Measurements from ENCODE around the gene TRAPPC10.

The TRAPPC10 gene, protein sequence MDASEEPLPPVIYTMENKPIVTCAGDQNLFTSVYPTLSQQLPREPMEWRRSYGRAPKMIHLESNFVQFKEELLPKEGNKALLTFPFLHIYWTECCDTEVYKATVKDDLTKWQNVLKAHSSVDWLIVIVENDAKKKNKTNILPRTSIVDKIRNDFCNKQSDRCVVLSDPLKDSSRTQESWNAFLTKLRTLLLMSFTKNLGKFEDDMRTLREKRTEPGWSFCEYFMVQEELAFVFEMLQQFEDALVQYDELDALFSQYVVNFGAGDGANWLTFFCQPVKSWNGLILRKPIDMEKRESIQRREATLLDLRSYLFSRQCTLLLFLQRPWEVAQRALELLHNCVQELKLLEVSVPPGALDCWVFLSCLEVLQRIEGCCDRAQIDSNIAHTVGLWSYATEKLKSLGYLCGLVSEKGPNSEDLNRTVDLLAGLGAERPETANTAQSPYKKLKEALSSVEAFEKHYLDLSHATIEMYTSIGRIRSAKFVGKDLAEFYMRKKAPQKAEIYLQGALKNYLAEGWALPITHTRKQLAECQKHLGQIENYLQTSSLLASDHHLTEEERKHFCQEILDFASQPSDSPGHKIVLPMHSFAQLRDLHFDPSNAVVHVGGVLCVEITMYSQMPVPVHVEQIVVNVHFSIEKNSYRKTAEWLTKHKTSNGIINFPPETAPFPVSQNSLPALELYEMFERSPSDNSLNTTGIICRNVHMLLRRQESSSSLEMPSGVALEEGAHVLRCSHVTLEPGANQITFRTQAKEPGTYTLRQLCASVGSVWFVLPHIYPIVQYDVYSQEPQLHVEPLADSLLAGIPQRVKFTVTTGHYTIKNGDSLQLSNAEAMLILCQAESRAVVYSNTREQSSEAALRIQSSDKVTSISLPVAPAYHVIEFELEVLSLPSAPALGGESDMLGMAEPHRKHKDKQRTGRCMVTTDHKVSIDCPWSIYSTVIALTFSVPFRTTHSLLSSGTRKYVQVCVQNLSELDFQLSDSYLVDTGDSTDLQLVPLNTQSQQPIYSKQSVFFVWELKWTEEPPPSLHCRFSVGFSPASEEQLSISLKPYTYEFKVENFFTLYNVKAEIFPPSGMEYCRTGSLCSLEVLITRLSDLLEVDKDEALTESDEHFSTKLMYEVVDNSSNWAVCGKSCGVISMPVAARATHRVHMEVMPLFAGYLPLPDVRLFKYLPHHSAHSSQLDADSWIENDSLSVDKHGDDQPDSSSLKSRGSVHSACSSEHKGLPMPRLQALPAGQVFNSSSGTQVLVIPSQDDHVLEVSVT

DNA sequence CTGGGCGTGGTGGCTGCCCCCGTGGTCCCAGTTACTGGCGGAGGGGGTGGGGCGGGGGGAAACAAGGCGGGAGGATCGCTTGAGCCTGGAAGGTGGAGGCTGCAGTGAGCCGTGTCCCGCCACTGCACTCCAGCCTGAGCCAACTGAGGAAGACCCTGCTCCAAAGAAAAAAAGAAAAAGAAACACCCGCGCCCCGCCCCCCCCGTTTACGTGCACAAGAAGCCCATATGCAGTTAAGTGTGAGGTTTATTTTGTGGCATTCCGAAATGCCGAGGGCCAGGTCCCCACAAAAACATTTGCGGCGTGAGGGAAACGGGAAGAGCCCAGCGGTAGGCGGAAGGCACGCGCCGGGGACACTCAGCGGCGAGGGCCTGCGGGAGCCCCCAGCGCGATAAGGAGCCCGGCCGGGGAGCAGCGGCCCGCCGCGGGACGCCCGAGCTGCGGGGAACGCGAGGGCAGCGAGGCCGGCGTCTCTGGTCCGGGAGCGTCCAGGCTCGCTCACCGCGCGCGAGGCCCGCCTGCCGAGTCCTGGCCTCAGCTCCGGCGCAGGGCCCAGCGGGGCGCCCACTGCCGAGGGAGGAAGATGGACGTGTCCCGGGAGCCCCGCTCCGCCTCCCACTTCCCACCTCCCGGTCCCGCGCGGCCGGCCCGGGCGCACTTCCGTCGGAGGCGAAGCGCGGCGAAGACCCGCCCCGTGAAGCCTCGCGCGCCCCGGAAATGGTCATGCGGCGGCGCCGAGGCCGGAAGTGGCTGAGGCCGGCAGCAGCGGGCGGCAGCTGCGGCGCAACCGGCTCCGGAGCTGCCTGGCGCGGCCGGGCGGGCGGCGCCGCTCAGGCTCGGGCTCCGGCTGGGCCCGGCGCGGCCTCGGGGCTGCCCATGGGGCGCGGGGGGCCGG, at the start of gene TRAPPC10:
TRAPPC10 (plus strand) TSS at position 731 of the 895 bp plus-strand sequence. CDS start 185 bp downstream, outside the sequence.
- in situ Hi-C loops (cut with HindIII; ENCODE audit: low sequenced_read_pairs), result loop anchor here (5.0 to 10.0 kb wide), 2 partner anchors 197 to 240 kb away; no protein-coding TSS in a partner anchor

DNA sequence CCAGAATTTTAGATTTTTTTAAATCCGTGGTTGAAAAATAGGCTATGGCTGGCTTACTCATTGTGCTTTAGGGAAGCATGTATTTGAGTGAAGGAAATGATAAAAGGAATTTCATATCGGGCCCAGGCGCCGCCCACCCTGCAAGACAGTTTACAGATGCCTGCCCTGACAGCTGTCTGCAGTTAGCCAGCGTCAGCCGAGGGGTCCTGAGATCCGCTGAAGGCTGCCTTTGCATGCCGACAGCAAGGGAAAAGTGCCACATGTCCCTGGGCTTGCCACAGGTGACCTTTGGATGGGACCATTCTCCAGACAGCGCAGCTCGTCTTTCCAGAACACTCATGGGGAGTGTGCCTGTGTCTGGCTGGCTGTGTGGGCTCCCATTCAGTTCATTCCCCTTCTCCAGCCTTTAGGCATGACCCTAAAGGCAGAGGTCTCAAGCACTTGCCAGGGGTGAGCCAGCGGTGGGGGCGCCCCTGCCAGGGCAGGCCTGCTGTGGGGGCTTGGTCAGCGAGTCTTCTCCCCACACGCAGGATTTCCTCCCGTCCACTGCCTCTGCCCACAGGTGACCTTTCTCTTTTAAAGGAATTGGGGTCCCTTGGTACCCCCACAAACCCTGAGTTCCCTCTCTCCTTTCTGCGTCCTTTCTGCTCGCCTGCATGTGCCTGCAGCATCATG, 46.1 kb upstream of the TRAPPC10 start:
- in situ Hi-C loops (cut with HindIII; ENCODE audit: low sequenced_read_pairs), result no loop called here

DNA sequence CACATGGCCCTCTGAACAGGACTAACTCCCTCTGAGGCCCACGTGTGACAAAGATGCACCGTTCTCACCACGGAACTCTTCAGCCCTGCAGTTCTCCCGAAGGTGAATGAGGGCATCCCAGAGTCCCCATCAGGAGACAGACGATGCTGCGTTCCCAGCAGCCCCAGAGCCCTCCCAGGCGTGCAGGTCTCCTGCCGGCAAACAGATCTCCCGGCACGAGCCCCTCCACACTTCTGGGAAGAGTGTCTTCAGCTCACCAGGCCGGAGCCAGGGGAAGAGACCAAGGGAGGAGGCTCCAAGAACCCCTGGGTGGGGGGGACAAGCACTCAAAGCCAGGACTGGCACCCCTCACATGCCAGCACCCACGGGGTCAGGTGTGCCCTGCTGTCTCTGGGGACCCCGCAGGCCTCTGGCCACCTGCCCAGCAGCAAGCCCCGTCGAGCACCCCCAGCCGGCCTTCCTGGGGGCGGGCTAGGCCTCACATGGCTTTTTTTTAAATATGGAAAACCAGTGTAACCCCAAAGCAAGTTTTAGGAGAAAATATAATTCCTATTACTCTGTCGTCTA, 45.1 kb upstream of the TRAPPC10 start:
- in situ Hi-C loops (cut with HindIII; ENCODE audit: low sequenced_read_pairs), result no loop called here

DNA sequence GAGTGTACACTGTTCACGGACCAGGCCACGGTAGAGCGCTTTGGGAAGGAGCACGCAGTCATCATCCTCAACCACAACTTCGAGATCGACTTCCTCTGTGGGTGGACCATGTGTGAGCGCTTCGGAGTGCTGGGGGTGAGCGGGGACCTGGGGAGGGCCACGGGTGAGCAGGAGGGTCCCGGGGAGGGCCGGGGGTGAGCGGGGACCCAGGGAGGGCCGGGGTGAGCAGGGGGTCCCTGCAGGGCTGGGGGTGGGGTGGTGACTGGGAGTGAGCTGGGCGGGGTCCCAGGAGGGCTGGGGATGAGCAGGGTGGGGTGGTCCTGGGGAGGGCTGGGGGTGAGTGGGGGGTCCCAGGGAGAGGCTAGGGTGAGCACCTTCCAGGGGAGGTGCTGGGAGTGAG, 44.1 kb upstream of the TRAPPC10 start:
- in situ Hi-C loops (cut with HindIII; ENCODE audit: low sequenced_read_pairs), result no loop called here

DNA sequence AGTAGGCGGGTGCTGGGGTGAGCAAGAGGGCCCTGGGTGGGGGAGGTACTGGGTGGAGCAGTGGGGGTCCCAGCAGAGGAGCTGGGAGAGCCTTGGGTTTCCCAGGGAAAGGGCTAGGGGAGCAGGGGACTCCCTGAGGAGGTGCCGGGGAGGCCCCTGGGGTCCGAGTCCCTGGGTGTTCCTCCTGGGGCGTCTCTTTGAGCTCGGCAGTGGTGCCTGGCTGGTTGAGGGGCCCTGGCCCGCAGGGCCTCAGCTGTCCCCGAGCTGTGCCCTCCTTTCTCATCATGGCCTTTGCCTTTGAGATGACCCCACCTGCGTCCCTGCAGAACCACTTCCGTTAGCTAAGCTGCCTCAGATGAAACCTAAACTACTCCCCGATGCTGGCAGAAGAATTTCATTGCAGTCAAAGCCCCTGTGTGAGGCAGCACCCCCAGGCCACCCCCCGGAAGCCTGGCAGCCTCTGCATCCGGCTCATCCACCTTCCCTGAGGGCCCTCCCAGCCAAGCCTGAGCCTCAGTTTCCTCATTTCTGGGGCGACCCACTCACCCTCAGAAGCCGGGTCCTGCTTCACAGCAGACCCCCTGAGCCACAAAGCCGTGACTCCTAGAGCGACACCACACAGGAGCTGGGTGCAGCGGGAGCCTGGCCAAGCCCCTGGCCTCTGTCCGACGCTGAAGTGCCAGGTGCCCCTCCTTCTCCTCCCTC, 43.5 kb upstream of the TRAPPC10 start:
- in situ Hi-C loops (cut with HindIII; ENCODE audit: low sequenced_read_pairs), result no loop called here

DNA sequence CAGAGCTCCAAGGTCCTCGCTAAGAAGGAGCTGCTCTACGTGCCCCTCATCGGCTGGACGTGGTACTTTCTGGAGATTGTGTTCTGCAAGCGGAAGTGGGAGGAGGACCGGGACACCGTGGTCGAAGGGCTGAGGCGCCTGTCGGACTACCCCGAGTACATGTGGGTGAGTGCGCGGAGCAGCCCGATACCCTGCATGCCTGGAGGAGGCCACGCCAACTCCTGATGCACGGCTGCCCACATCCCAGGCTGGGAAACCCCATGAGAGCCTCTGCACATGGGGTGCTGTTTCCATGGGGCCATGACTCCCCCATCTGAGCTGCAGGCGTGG, 43.0 kb upstream of the TRAPPC10 start:
- in situ Hi-C loops (cut with HindIII; ENCODE audit: low sequenced_read_pairs), result no loop called here

DNA sequence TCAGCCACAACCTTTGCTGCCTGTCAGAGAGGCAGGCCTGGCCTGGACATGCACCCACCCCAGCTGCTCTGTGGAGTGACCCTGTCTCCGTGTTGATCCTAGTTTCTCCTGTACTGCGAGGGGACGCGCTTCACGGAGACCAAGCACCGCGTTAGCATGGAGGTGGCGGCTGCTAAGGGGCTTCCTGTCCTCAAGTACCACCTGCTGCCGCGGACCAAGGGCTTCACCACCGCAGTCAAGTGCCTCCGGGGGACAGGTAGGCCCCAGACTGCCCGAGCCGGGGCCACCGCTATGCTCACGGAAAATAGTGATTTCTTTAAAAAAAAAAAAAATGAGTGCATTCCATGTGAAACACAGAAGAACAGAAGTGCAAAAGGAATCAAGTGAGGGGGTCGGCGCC, 41.6 kb upstream of the TRAPPC10 start:
- in situ Hi-C loops (cut with HindIII; ENCODE audit: low sequenced_read_pairs), result no loop called here

DNA sequence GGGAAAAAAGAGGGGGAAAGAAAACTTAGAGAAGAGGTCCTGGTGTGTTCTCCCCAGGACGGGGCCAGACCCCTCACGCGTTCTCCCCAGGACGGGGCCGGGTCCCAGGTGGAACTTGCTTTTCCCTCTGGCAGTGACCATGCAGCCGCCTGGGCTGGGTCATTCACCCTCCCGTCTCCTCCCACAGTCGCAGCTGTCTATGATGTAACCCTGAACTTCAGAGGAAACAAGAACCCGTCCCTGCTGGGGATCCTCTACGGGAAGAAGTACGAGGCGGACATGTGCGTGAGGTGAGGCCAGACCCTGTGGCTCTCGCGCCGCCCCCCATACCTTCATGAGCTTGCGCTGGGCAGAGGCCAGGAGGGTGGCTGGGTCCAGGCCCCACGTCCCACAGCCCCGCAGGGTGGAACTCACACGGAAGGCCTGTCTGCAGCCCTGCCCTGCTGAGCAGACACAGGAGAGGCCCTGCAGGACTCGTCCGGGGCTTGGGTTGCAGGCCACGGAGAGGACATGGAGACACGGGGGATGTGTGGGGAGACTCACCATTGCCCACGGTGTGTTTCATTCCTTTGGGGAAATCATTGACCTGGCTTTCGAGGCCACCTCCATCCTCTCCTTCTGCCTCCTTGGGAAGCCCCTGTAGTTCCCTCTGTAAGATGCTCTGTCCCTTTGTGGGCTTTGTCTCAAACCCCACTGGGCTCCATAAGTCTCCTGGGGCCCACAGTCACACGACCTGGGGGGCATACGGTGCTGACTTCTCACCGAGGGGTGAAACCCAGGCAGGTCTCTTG, 40.7 kb upstream of the TRAPPC10 start:
- in situ Hi-C loops (cut with HindIII; ENCODE audit: low sequenced_read_pairs), result no loop called here

DNA sequence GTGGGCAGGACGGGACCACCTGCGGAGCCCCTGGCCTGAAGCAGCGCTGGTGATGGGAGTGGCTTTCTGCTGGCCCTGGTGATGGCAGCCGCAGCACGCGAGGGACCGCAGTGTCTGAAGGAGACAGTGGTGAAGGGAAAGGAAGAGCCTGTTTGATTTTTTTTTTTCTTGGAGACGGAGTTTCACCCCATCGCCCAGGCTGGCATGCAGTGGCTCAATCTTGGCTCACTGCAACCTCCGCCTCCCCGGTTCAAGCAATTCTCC, 40.2 kb upstream of the TRAPPC10 start:
- in situ Hi-C loops (cut with HindIII; ENCODE audit: low sequenced_read_pairs), result no loop called here

DNA sequence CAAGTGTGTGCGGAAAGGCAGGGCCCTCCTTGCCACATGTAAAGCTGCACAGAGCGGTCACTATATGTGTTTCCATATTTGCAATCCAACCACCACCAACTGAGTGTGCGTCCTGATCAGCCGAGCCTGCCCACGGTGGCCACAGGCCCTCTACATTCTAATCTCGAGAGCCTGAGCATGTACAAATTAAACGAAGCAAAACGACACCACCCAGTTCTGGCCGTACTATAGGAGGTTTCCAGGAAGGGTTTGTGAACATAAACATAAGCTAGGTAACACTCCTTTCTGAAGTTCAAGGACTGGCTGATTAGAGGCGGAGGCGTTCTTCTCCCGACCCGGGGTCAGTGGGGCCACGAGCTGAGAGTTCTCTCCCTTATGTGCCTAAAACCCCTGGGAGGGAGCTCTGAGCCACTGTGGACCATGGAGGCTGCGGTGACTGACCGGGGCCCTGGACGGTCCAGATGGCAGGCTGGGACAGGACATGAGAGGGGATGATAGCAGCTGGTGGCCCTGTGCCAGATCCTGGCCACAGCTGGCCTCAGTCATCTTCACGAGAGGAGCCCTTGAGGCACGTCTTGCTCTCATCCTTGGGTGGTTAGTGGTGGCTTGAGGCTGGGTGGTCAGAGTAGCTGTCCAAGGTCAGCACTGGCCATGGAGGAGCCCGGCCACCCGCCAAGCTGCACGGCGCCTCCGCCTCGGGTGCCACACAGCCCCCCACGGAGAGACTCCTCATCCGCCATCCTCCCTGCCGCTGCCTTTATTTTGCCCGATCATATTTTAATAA, 39.1 kb upstream of the TRAPPC10 start:
- in situ Hi-C loops (cut with HindIII; ENCODE audit: low sequenced_read_pairs), result no loop called here

DNA sequence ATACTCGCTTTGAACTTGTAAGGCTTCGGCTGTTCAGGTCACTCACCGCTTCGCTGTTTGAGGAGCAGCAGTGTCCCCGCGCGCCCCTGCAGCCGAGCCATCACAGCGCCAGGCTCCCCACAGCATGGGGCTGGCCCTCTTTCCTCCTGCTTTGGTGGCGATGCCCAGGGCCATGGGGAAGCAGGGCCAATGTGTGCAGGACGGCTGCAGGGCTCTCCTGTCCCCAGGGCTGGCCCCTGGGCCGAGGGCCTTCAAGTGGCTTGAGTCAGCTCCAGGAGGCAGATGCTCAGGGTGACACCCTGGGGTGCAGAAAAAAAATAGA, 38.5 kb upstream of the TRAPPC10 start:
- in situ Hi-C loops (cut with HindIII; ENCODE audit: low sequenced_read_pairs), result no loop called here

DNA sequence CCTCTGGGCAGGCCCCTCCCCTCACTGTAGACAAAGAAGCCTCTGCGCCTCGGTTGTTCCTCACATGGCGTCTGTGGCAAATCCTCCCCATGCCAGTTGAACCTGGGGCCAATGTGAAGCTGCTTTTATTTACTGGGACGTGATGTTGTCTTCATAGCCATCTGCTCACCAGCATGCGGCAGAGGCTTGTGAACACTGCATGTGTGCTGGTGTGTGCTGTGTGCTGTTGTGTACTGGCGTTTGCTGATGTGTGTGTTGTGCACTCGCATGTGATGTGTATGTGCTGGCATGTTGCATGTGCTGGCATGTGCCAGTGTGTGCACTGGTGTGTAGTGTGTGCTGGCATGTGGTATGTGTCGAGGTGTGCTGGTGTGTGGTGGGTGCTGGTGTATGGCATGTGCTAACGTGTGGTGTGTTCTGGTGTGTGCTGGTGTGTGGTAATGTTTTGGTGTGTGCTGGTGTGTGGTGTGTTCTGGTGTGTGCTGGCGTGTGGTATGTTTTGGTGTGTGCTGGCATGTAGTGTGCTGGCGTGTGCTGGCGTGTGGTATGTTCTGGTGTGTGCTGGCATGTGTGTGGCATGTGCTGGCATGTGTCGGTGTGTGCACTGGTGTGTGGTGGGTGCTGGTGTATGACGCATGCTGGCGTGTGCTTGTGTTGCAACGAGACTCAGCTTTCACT, 37.2 kb upstream of the TRAPPC10 start:
- in situ Hi-C loops (cut with HindIII; ENCODE audit: low sequenced_read_pairs), result loop anchor here (5.0 kb wide), 1 partner anchor 33 kb away; no protein-coding TSS in a partner anchor

DNA sequence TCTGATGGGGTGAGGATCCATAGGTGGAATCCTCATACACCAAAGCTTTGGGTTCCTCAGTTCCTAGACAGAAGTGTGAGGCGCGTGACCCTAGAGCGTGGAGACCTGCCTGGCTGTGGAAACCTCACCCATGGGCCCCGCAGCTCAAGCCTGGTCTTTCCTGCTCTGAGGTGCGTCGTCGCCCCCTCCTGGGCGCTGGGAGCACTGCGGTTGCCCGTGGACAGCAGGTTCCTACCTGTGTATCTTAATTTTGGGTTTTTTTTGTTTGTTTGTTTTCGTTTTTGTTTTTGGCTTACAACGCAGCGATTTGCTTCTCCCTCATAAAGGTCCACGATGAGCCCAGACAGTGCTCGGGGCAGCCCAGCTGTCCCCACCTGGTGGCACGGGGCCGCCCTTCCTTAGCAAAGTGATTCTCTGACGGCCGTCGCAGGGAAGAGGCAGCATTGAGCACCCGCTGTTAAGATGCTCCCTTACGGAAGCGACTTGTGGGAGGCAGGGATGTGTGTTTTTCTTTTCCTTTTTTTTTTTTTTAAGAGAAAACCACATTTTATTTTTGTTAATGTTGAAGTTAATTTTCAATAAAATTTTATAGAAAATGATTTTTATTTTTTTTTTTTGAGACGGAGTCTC, 36.5 kb upstream of the TRAPPC10 start:
- in situ Hi-C loops (cut with HindIII; ENCODE audit: low sequenced_read_pairs), result loop anchor here (5.0 kb wide), 1 partner anchor 33 kb away; no protein-coding TSS in a partner anchor

DNA sequence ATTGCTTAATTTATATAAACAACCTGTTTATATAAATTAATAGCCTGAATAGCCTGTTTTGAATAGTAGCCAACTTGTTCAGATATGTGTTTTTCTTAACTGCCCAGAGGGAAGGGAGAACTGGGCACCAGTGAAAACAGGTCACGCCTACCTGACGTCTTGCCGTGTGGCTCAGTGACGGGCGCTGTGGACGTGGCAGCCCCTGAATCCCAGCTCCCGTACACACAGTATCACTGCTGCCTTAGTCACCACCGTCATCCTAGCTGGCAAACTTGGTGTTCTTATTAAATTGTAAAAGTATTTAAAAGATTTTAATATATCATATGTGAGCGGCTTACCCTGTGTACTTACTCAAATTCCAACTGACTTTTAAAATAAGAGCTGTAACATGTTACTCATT, 35.4 kb upstream of the TRAPPC10 start:
- in situ Hi-C loops (cut with HindIII; ENCODE audit: low sequenced_read_pairs), result loop anchor here (5.0 kb wide), 1 partner anchor 34 kb away; no protein-coding TSS in a partner anchor

DNA sequence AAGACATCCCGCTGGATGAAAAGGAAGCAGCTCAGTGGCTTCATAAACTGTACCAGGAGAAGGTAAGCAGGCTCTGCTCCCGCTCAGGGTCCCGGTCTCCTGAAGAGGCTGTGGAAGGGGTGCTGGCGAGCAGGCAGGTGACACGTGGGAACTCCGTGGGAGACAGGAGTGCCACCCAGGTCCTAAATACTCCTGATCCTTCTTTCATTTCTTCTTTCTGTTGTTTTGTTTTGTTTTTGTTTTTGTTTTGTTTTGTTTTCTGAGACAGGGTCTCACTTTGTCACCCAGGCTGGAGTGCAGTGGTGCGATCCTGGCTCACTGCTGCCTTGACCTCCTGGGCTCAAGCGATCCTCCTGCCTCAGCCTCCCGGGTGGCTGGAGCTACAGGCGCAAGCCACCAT, 34.0 kb upstream of the TRAPPC10 start:
- in situ Hi-C loops (cut with HindIII; ENCODE audit: low sequenced_read_pairs), result loop anchor here (5.0 kb wide), 1 partner anchor 36 kb away; no protein-coding TSS in a partner anchor

DNA sequence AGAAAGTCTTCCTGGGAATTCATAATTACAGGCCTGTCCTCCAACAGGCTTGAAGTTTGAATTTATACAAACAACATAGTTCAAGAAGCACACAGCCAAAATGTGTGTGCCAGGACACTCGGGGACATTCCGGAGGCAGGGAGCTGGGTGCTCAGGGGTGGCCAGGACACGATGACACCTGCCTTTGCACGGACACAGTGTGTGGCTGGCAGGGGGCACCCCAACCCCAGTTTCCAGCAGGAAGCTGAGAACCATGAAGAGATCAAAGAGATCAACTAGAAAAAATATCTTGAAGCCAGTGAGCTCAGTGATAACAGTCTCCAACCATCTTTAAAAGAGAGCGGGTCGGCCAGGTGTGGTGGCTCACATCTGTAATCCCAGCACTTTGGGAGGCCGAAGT, 32.5 kb upstream of the TRAPPC10 start:
- in situ Hi-C loops (cut with HindIII; ENCODE audit: low sequenced_read_pairs), result loop anchor here (5.0 kb wide), 1 partner anchor 37 kb away; no protein-coding TSS in a partner anchor

All from endothelial cell of hepatic sinusoid (primary cell).